LNCaP clone FGC (cell line): ENCODE data around the gene HLA-B.

Source experiments
- DNase-seq: peaks from one replicate; pipeline ENCODE4 v3.0.0-alpha.2; 2011; ENCODE audit warnings: low read depth
- H3K4me3 ChIP-seq: 2 replicates; pipeline ENCODE4 v1.5.1; 2011; ENCODE audit warnings: mild to moderate bottlenecking, low read depth, low read length, control low read depth
- CTCF ChIP-seq: IDR thresholded peaks from 2 replicates; pipeline ENCODE4 v1.5.1; 2012; ENCODE audit warnings: mild to moderate bottlenecking; ENCODE audit not compliant: control insufficient read depth, insufficient read depth; ENCODE audit errors: extremely low read depth

Gene HLA-B

DNA sequence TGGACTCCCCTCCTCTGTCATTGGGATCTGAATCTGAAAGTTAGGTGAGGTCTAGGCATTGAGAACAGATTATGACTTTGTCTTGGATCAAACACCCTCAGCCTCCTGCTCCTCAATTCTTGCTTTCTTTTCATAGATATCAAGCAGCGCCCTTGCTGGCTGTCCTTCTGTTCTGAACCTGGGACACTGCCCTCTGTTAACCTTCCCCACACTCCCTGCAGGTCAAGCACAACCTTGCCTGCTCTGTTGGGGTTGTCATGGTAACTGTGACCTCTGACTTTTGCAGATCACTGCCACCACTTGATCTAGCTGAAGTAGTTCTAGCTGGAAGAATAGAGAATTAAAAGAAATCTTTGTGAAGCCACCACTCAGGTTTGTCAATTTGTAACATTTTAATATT lies 30.0 kb upstream of the HLA-B start:
- H3K4me3 ChIP-seq = no peak overlapping the region
- no peak for DNase-seq
- no peak for TF ChIP-seq CTCF

DNA sequence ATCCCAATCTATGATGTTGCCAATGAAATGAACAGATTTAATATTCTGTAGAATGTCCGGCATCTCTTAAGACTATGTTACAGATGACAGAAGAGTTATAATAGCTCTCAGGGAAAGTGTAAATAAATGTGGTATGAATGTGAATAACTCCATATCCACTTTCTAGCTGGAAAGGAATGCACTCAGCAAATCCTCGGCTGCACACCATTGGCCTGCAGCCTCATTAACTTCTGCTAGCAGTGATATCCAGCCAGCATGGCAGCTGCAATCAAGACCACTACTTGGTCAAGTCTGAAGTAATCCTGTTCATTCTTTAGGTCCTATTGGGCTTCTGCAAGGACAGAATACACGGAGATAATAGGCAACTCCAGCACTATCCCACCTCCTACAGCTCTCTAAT lies 29.1 kb upstream of the HLA-B start:
- no peak for DNase-seq
- TF ChIP-seq CTCF = no peak
- no peak overlapping the region for H3K4me3 ChIP-seq

GRCh38 chr6:31385041-31385440 lies 28.1 kb upstream of the HLA-B start:
- TF ChIP-seq CTCF = no peak
- no peak overlapping the region for H3K4me3 ChIP-seq
- no peak for DNase-seq

GRCh38 chr6:31383149-31383548 lies 26.2 kb upstream of the HLA-B start:
- no peak for TF ChIP-seq CTCF
- DNase-seq = no peak
- H3K4me3 ChIP-seq = no peak overlapping the region

GRCh38 chr6:31381666-31382065 lies 24.7 kb upstream of the HLA-B start:
- no peak for TF ChIP-seq CTCF
- no peak overlapping the region for H3K4me3 ChIP-seq
- no peak for DNase-seq

DNA sequence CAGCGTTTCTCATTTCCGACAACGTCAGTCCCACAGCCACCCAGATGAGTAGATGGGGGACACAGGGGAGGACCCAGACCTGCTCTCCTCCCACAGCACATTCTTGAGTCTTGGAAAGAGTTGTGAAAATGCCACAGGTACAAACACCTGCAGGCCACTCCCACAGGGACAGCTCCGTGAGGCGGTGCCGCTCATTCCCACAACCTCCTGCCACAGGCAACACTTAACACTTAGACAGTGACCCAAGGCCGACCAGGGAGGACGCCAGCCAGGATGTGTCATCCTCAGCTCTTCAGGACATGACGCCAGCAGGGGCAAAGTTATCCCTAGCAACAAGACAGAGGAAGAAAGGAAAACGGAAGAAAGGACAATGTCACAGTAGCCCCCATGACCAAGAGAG lies 22.9 kb upstream of the HLA-B start:
- no peak overlapping the region for H3K4me3 ChIP-seq
- no peak for TF ChIP-seq CTCF
- no peak for DNase-seq

DNA sequence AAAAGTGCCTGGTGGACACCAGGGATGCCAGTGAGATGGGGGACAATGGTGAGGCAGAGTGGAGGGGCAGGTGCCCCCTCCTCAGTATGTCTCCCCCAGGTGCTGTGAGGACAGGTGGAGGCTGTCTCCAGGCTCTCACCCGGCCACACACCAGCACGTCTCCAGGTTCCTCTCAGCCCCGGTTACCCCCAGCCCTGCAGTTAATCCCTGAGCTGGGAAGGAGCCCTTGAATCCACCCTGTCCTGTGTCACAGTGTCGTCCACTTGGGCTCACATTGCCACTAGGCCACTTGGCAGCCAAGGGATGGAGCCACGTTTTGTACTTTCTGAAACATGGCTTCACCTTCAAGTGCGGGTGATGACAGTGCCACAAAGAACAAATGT lies 21.7 kb upstream of the HLA-B start:
- TF ChIP-seq CTCF = no peak
- no peak for DNase-seq
- no peak overlapping the region for H3K4me3 ChIP-seq
